Keratinocyte (primary cell): ENCODE data around the gene STAG1.

Source experiments
- CTCF ChIP-seq, 3 experiments: IDR thresholded peaks in 1 of 3; conservative IDR thresholded peaks in 1 of 3; optimal IDR thresholded peaks in 1 of 3; 2 replicates in 2 of 3; 3 replicates in 1 of 3; pipeline versions ENCODE3 to v1.5.1; 2011; ENCODE audit warnings: low read length in 3 of 3, mild to moderate bottlenecking in 3 of 3, moderate library complexity in 2 of 3, control low read depth in 1 of 3, inconsistent platforms in 1 of 3; ENCODE audit not compliant: insufficient read depth in 2 of 3; ENCODE audit errors: extremely low read depth in 1 of 3
- EZH2 ChIP-seq: IDR thresholded peaks from one replicate; pipeline ENCODE4 v1.6.1; 2012; ENCODE audit warnings: inconsistent platforms, mild to moderate bottlenecking, low read length, moderate library complexity

- TF ChIP-seq EZH2, result no peak
- TF ChIP-seq CTCF (optimal IDR thresholded peaks at IDR 0.05 in 1 of 3, IDR thresholded peaks at IDR 0.05 in 1 of 3, conservative IDR thresholded peaks at IDR 0.05 in 1 of 3; ENCODE audit: extremely low read depth in 1 of 3, insufficient read depth in 2 of 3, low read length in 3 of 3), result no peak
Observed at GRCh38 chr3:136783708-136784191, 31.6 kb upstream of the STAG1 start.
